Endothelial cell of umbilical vein (primary cell): ENCODE data around the gene KAZALD1. TPM values are rescaled to one million over a fixed set of nuclear protein-coding genes. Genes with fewer than 3 reads are reported as not detected.

Experiments
- BruUV-seq: library from RNA; stranded (reverse); fragments of 400-500 nt; replicated peaks from 2 replicates; lab custom pipeline; 2021; lab: Mats Ljungman, UMichigan
- CTCF ChIA-PET: fragments of 300-600, 350-600 bp; sonication (Branson Sonifier 250); formaldehyde crosslinking; loops from one replicate; lab custom pipeline; 2021; ENCODE audit warnings: antibody characterized with exemption, inconsistent platforms; lab: Charles Lee
- POLR2A ChIA-PET: fragments of 300-600, 350-600 bp; sonication (Branson Sonifier 250); formaldehyde crosslinking; loops from one replicate; lab custom pipeline; 2021; ENCODE audit warnings: antibody characterized with exemption, inconsistent platforms; lab: Charles Lee
- DNase-seq: peaks from one replicate; pipeline ENCODE4 v3.0.0-alpha.2; 2011; ENCODE audit warnings: low read depth, low spot score
- FAIRE-seq: peaks from 2 replicates; lab custom pipeline; 2011; peaks lifted over from hg19 to GRCh38; lab: Jason Lieb, UNC
- H2AFZ ChIP-seq: 2 replicates; pipeline ENCODE4 v1.6.0; 2012; ENCODE audit warnings: low read depth, low read length, control low read depth, inconsistent platforms
- H3K27ac ChIP-seq: 2 replicates; pipeline ENCODE4 v1.5.1; 2011; ENCODE audit warnings: low read depth, mild to moderate bottlenecking, control low read depth, low read length, moderate library complexity; ENCODE audit not compliant: insufficient read depth
- H3K27me3 ChIP-seq, 2 experiments: 2 replicates each; pipeline versions ENCODE4 v1.6.0 to v1.6.1; 2011; ENCODE audit warnings: low read length in 2 of 2, mixed read lengths in 1 of 2; ENCODE audit not compliant: control insufficient read depth in 2 of 2, insufficient read depth in 2 of 2
- H3K36me3 ChIP-seq, 2 experiments: 2 replicates in 1 of 2; 3 replicates in 1 of 2; pipeline ENCODE4 v1.5.1; 2011; ENCODE audit warnings: low read length in 2 of 2, mild to moderate bottlenecking in 1 of 2, moderate library complexity in 1 of 2; ENCODE audit not compliant: control insufficient read depth in 2 of 2, insufficient read depth in 2 of 2; ENCODE audit errors: extremely low read depth in 1 of 2
- H3K4me1 ChIP-seq: 3 replicates; pipeline ENCODE4 v1.5.1; 2011; ENCODE audit warnings: mild to moderate bottlenecking, low read length; ENCODE audit not compliant: control insufficient read depth, insufficient read depth; ENCODE audit errors: extremely low read depth
- H3K4me2 ChIP-seq: 2 replicates; pipeline ENCODE4 v1.6.1; 2011; ENCODE audit warnings: low read length, control low read depth, mixed read lengths; ENCODE audit not compliant: insufficient read depth
- H3K4me3 ChIP-seq, 3 experiments: fragments of 200-600 bp in 1 of 3; sonication (generic), shearing (Covaris generic) in 1 of 3; replicated peaks in 1 of 3; 2 replicates each; pipeline ENCODE4 v1.5.1; 2011 to 2016; ENCODE audit warnings: control low read depth in 3 of 3, low read length in 3 of 3, mild to moderate bottlenecking in 2 of 3, inconsistent platforms in 1 of 3, low read depth in 1 of 3, moderate library complexity in 1 of 3; ENCODE audit not compliant: insufficient read depth in 1 of 3
- H3K79me2 ChIP-seq: 2 replicates; pipeline ENCODE4 v1.6.0; 2012; ENCODE audit warnings: low read length, inconsistent platforms; ENCODE audit not compliant: control insufficient read depth, insufficient read depth
- H3K9ac ChIP-seq: replicated peaks from 2 replicates; pipeline ENCODE3; 2011; ENCODE audit warnings: low read length, control low read depth; ENCODE audit not compliant: insufficient read depth; ENCODE audit errors: extremely low read depth
- H3K9me1 ChIP-seq: replicated peaks from 3 replicates; pipeline ENCODE4 v1.6.0; 2011; ENCODE audit warnings: mild to moderate bottlenecking, low read length; ENCODE audit not compliant: control insufficient read depth, insufficient read depth; ENCODE audit errors: extremely low read depth
- H3K9me3 ChIP-seq: replicated peaks from 2 replicates; pipeline ENCODE4 v1.5.1; 2012; ENCODE audit warnings: low read length, inconsistent platforms; ENCODE audit not compliant: control insufficient read depth, insufficient read depth
- H4K20me1 ChIP-seq: replicated peaks from 2 replicates; pipeline ENCODE3; 2011; ENCODE audit warnings: mild to moderate bottlenecking, low read length; ENCODE audit not compliant: control insufficient read depth, insufficient read depth; ENCODE audit errors: extremely low read depth
- EZH2 ChIP-seq: IDR thresholded peaks from 2 replicates; pipeline ENCODE4 v1.6.1; 2012; ENCODE audit warnings: borderline replicate concordance, low read depth, mild to moderate bottlenecking, moderate library complexity, low read length, inconsistent platforms; ENCODE audit not compliant: severe bottlenecking
- FOS ChIP-seq: IDR thresholded peaks from 2 replicates; pipeline ENCODE4 v1.6.1; 2011; ENCODE audit warnings: mild to moderate bottlenecking, low read length, moderate library complexity, borderline replicate concordance; ENCODE audit not compliant: insufficient read depth
- GATA2 ChIP-seq: IDR thresholded peaks from 2 replicates; pipeline ENCODE4 v1.7.0; 2011; ENCODE audit warnings: low read depth, mild to moderate bottlenecking, moderate library complexity, mixed read lengths, low read length; ENCODE audit not compliant: insufficient read length, insufficient read depth
- JUN ChIP-seq: IDR thresholded peaks from 2 replicates; pipeline ENCODE4 v1.6.1; 2011; ENCODE audit warnings: borderline replicate concordance, low read depth; ENCODE audit not compliant: insufficient read length, insufficient read depth
- MYC ChIP-seq: IDR thresholded peaks from one replicate; pipeline ENCODE4 v1.6.1; 2011; ENCODE audit warnings: mild to moderate bottlenecking, low read depth, low read length
- POLR2A ChIP-seq: IDR thresholded peaks from 2 replicates; pipeline ENCODE4 v1.6.1; 2012; ENCODE audit warnings: low read depth, mild to moderate bottlenecking, control low read depth, low read length
- POLR2AphosphoS5 ChIP-seq: IDR thresholded peaks from 2 replicates; pipeline ENCODE4 v1.6.1; 2012; ENCODE audit warnings: low read depth, mild to moderate bottlenecking, control low read depth, low read length, moderate library complexity; ENCODE audit not compliant: insufficient read depth
- dilution Hi-C: fragments of 300-500 bp; cut with MboI; formaldehyde crosslinking; loops from one replicate; pipeline ENCODE4 v1.15.0; 2019; ENCODE audit warnings: low sequenced_read_pairs; ENCODE audit not compliant: extremely low pct_ligation_motif_present
- intact Hi-C: fragments of 100-400 bp; cut with micrococcal nuclease; formaldehyde crosslinking; loops from one replicate; pipeline ENCODE4 v1.10.0; 2022
- polyA plus RNA-seq, 4 experiments: library from polyadenylated mRNA; depleted of rRNA in 3 of 4; stranded (reverse) in 3 of 4; unstranded in 1 of 4; fragments of >200 nt; gene quantifications; 2 replicates each; pipeline versions ENCODE4 v1.2.1 to v1.2.3, GENCODE V29; 2011 to 2012; ENCODE audit warnings: missing spikeins in 1 of 4
- total RNA-seq: library from RNA; stranded (reverse); gene quantifications from 2 replicates; pipeline ENCODE4 v1.2.3, GENCODE V29; 2021
- TF ChIP-seq, protein P1 (sequence below): IDR thresholded peaks from 2 replicates; pipeline ENCODE4 v1.6.1; 2011; ENCODE audit not compliant: insufficient read depth, insufficient read length
- TF ChIP-seq, protein P2 (sequence below), 2 donors: IDR thresholded peaks; 1 replicate in 1 of 2; 2 replicates in 1 of 2; pipeline ENCODE4 v1.5.1; 2011; ENCODE audit warnings: low read length in 2 of 2, mild to moderate bottlenecking in 2 of 2, moderate library complexity in 2 of 2, control low read depth in 1 of 2, inconsistent platforms in 1 of 2, low read depth in 1 of 2; ENCODE audit not compliant: insufficient read depth in 1 of 2; ENCODE audit errors: extremely low read depth in 1 of 2

The KAZALD1 gene
- total and polyA plus RNA-seq, 2 donors (not counting 3 experiments of a cell fraction or from before 2014, with no cell fraction given) = 3.0 to 3.3 TPM

DNA sequence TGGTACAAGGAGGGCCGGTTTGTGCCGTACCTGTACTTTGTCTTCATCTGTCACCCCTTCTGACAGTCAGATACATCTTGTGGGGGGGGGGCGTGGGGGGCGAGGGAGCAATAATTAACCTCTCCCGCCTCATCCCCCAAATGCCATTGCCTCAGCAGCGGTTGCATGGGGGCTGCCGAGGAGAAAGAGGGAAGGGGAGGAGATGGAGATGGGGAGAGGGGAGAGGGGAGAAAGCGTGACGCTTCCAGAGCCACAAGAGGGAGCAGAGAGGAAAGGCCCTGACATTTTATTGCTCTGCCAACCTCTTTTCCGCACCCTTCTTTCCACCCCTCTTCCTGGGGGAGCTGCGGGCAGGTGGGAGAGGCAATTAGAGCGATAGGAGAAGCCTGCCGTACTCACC, 11.8 kb downstream of the KAZALD1 start:
- Histone ChIP-seq H3K9me1 (no peaks in the 10 kb centered on the region), H4K20me1 (no peaks in the 10 kb centered on the region), H2AFZ (no peak overlapping the region), H3K4me2 (no peak overlapping the region), H3K4me3 (no peak overlapping the region), H3K79me2 (no peaks in the 10 kb centered on the region), H3K36me3 (no peaks in the 10 kb centered on the region), H3K4me1 (no peaks in the 10 kb centered on the region), H3K9ac (no peak overlapping the region), H3K27me3 (peaks cover 15 to 29% of the 10 kb centered on the region in 2 experiments), H3K9me3 (no peaks in the 10 kb centered on the region), H3K27ac (no peak overlapping the region)
- intact Hi-C loops (no loop called here), dilution Hi-C loops (no loop called here)
- ChIA-PET POLR2A (no interaction called here), CTCF (interaction anchor here (1.0 to 3.8 kb wide), 4 partner anchors 13 to 69 kb away, joined by 4 to 27 read pairs (median 8); no protein-coding TSS in a partner anchor)
- no peak for DNase-seq
- no peak for TF ChIP-seq GATA2
- no peak for TF ChIP-seq EZH2
- TF ChIP-seq POLR2A = no peak
- TF ChIP-seq, protein P1, sequence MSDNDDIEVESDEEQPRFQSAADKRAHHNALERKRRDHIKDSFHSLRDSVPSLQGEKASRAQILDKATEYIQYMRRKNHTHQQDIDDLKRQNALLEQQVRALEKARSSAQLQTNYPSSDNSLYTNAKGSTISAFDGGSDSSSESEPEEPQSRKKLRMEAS = no peak
- no peak for TF ChIP-seq POLR2AphosphoS5
- TF ChIP-seq, protein P2, sequence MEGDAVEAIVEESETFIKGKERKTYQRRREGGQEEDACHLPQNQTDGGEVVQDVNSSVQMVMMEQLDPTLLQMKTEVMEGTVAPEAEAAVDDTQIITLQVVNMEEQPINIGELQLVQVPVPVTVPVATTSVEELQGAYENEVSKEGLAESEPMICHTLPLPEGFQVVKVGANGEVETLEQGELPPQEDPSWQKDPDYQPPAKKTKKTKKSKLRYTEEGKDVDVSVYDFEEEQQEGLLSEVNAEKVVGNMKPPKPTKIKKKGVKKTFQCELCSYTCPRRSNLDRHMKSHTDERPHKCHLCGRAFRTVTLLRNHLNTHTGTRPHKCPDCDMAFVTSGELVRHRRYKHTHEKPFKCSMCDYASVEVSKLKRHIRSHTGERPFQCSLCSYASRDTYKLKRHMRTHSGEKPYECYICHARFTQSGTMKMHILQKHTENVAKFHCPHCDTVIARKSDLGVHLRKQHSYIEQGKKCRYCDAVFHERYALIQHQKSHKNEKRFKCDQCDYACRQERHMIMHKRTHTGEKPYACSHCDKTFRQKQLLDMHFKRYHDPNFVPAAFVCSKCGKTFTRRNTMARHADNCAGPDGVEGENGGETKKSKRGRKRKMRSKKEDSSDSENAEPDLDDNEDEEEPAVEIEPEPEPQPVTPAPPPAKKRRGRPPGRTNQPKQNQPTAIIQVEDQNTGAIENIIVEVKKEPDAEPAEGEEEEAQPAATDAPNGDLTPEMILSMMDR (IDR thresholded peaks at IDR 0.05; ENCODE audit: extremely low read depth in 1 of 2, insufficient read depth in 1 of 2, low read depth in 1 of 2, low read length in 2 of 2) = no peak
- TF ChIP-seq MYC = no peak
- no peak for TF ChIP-seq FOS
- no peak for TF ChIP-seq JUN
- BruUV-seq = no TSS peak
- no peak for FAIRE-seq
